Activated CD4-positive, alpha-beta T cell treated with anti-CD3 and anti-CD28 coated beads for 36 hours (primary cell): Measurements from ENCODE around the gene RPL3. TPM values are rescaled to one million over a fixed set of nuclear protein-coding genes. Genes with fewer than 3 reads are reported as not detected.

Experiments
- ATAC-seq: fragments of 200-7000 bp; cut with Tn5 transposase; one replicate; pipeline ENCODE4 v1.10.0; 2021; ENCODE audit warnings: mild to moderate bottlenecking, moderate library complexity
- CTCF ChIA-PET: fragments of 350-600 bp; sonication (Branson Sonifier 250); formaldehyde crosslinking; loops from one replicate; lab custom pipeline; 2021; ENCODE audit warnings: antibody characterized with exemption; lab: Charles Lee
- POLR2A ChIA-PET: fragments of 350-600 bp; sonication (Branson Sonifier 250); formaldehyde crosslinking; loops from one replicate; lab custom pipeline; 2021; ENCODE audit warnings: antibody characterized with exemption, inconsistent platforms; lab: Charles Lee
- DNase-seq: peaks from one replicate; pipeline ENCODE4 v3.0.0-alpha.2; 2020
- H3K27ac Mint-ChIP-seq: one replicate; pipeline ENCODE4 v1.8.0; 2021; ENCODE audit warnings: mixed read lengths
- H3K27me3 Mint-ChIP-seq: one replicate; pipeline ENCODE4 v1.8.0; 2021; ENCODE audit warnings: mixed read lengths
- H3K36me3 Mint-ChIP-seq: one replicate; pipeline ENCODE4 v1.8.0; 2021; ENCODE audit warnings: low read depth, mixed read lengths
- H3K4me1 Mint-ChIP-seq: one replicate; pipeline ENCODE4 v1.8.0; 2021; ENCODE audit warnings: mixed read lengths
- H3K4me3 Mint-ChIP-seq: one replicate; pipeline ENCODE4 v1.8.0; 2021; ENCODE audit warnings: mild to moderate bottlenecking, moderate library complexity, mixed read lengths
- H3K9me3 Mint-ChIP-seq: one replicate; pipeline ENCODE4 v1.8.0; 2021; ENCODE audit warnings: low read depth, mixed read lengths
- intact Hi-C, 2 experiments: fragments of 100-400 bp; cut with DNase I in 1 of 2; cut with micrococcal nuclease in 1 of 2; formaldehyde crosslinking; loops; one replicate each; pipeline versions ENCODE4 v1.14.2 to v1.15.1; 2022 to 2024; cut with DNase I, micrococcal nuclease
- total RNA-seq, 2 experiments: library from RNA; stranded (reverse); gene quantifications; one replicate each; pipeline ENCODE4 v1.2.3, GENCODE V29; 2021

Gene RPL3
- total RNA-seq, 2 experiments from 2014 or later, result 2,519 to 3,155 TPM

- no peaks in the 10 kb centered on the region for H3K36me3 Mint-ChIP-seq
- H3K27me3 Mint-ChIP-seq, result peaks cover 18% of the 10 kb centered on the region
- ChIA-PET POLR2A (no interaction called here), CTCF (interaction anchor here (1.1 kb wide), 1 partner anchor 15 kb away, joined by 3 read pairs; no protein-coding TSS in a partner anchor)
- peaks cover 3% of the 10 kb centered on the region for H3K4me1 Mint-ChIP-seq
- no peak overlapping the region for H3K27ac Mint-ChIP-seq
- H3K4me3 Mint-ChIP-seq, result no peak overlapping the region
- DNase-seq (no peak), ATAC-seq (no peak)
- intact Hi-C loops, result no loop called here
- H3K9me3 Mint-ChIP-seq, result no peaks in the 10 kb centered on the region
These were observed 21.0 kb downstream of the RPL3 start for GRCh38 chr22:39298241-39298987.

GRCh38 chr22:39297490-39298240 lies 21.8 kb downstream of the RPL3 start:
- H3K27me3 Mint-ChIP-seq, result peaks cover 18% of the 10 kb centered on the region
- H3K4me3 Mint-ChIP-seq, result no peak overlapping the region
- no peak overlapping the region for H3K27ac Mint-ChIP-seq
- H3K4me1 Mint-ChIP-seq, result peaks cover 3% of the 10 kb centered on the region
- intact Hi-C loops, result no loop called here
- ChIA-PET POLR2A (no interaction called here), CTCF (interaction anchor here (0.6 to 1.1 kb wide), 3 partner anchors 9 to 67 kb away, joined by 3 read pairs; no protein-coding TSS in a partner anchor)
- no peaks in the 10 kb centered on the region for H3K36me3 Mint-ChIP-seq
- H3K9me3 Mint-ChIP-seq, result no peaks in the 10 kb centered on the region
- ATAC-seq (no peak), DNase-seq (no peak)

- DNase-seq (no peak), ATAC-seq (no peak)
- H3K36me3 Mint-ChIP-seq, result no peaks in the 10 kb centered on the region
- peaks cover 18% of the 10 kb centered on the region for H3K27me3 Mint-ChIP-seq
- no peak overlapping the region for H3K4me3 Mint-ChIP-seq
- intact Hi-C loops, result no loop called here
- ChIA-PET CTCF (interaction anchor here (0.6 to 1.1 kb wide), 3 partner anchors 10 to 66 kb away, joined by 3 read pairs; no protein-coding TSS in a partner anchor), POLR2A (no interaction called here)
- H3K27ac Mint-ChIP-seq, result no peak overlapping the region
- H3K4me1 Mint-ChIP-seq, result peaks cover 3% of the 10 kb centered on the region
- no peaks in the 10 kb centered on the region for H3K9me3 Mint-ChIP-seq
These were observed 22.4 kb downstream of the RPL3 start for GRCh38 chr22:39296981-39297489.

GRCh38 chr22:39296535-39296934 lies 22.9 kb downstream of the RPL3 start:
- Mint-ChIP-seq H3K4me1 (peaks cover 3% of the 10 kb centered on the region), H3K27me3 (peaks cover 18% of the 10 kb centered on the region), H3K4me3 (no peak overlapping the region), H3K27ac (no peak overlapping the region), H3K9me3 (no peaks in the 10 kb centered on the region), H3K36me3 (no peaks in the 10 kb centered on the region)
- DNase-seq, result no peak
- intact Hi-C loops, result no loop called here
- POLR2A ChIA-PET, result no interaction called here
- no peak for ATAC-seq
- CTCF ChIA-PET, result no interaction called here

GRCh38 chr22:39294571-39295468 lies 24.6 kb downstream of the RPL3 start:
- ATAC-seq (no peak), DNase-seq (no peak)
- H3K4me1 Mint-ChIP-seq, result no peaks in the 10 kb centered on the region
- peaks cover 8% of the 10 kb centered on the region for H3K27me3 Mint-ChIP-seq
- no peaks in the 10 kb centered on the region for H3K36me3 Mint-ChIP-seq
- H3K27ac Mint-ChIP-seq, result no peak overlapping the region
- no peak overlapping the region for H3K4me3 Mint-ChIP-seq
- ChIA-PET CTCF (interaction anchor here (0.7 kb wide), 1 partner anchor 80 kb away, joined by 3 read pairs; no protein-coding TSS in a partner anchor), POLR2A (no interaction called here)
- no peaks in the 10 kb centered on the region for H3K9me3 Mint-ChIP-seq
- intact Hi-C loops, result no loop called here

- H3K36me3 Mint-ChIP-seq, result no peaks in the 10 kb centered on the region
- H3K4me1 Mint-ChIP-seq, result no peaks in the 10 kb centered on the region
- ChIA-PET CTCF (interaction anchor here (0.5 to 0.7 kb wide), 2 partner anchors 79 to 322 kb away, joined by 3 read pairs; no protein-coding TSS in a partner anchor), POLR2A (no interaction called here)
- intact Hi-C loops, result no loop called here
- H3K27me3 Mint-ChIP-seq, result peaks cover 2% of the 10 kb centered on the region
- DNase-seq (no peak), ATAC-seq (no peak)
- H3K9me3 Mint-ChIP-seq, result no peaks in the 10 kb centered on the region
- no peak overlapping the region for H3K27ac Mint-ChIP-seq
- H3K4me3 Mint-ChIP-seq, result no peak overlapping the region
These were observed 25.6 kb downstream of the RPL3 start for GRCh38 chr22:39293766-39294368.

- H3K27ac Mint-ChIP-seq, result no peak overlapping the region
- peaks cover 2% of the 10 kb centered on the region for H3K27me3 Mint-ChIP-seq
- no peaks in the 10 kb centered on the region for H3K36me3 Mint-ChIP-seq
- CTCF ChIA-PET, result no interaction called here
- H3K4me3 Mint-ChIP-seq, result no peak overlapping the region
- DNase-seq (peak; percentile 18), ATAC-seq (peak; percentile 58)
- POLR2A ChIA-PET, result no interaction called here
- no peaks in the 10 kb centered on the region for H3K9me3 Mint-ChIP-seq
- H3K4me1 Mint-ChIP-seq, result peaks cover under 1% of the 10 kb centered on the region
- intact Hi-C loops, result no loop called here
These were observed 26.8 kb downstream of the RPL3 start for GRCh38 chr22:39292561-39293074.

GRCh38 chr22:39292031-39292462 lies 27.4 kb downstream of the RPL3 start:
- CTCF ChIA-PET, result no interaction called here

GRCh38 chr22:39291523-39291922 lies 27.9 kb downstream of the RPL3 start:
- intact Hi-C loops, result no loop called here
- CTCF ChIA-PET, result interaction anchor here (1.0 kb wide), 1 partner anchor 106 kb away, joined by 3 read pairs; no protein-coding TSS in a partner anchor

More at GRCh38 chr22:39292031-39292462, 27.4 kb downstream of the RPL3 start:
- peaks cover 4% of the 10 kb centered on the region for H3K27me3 Mint-ChIP-seq
- H3K9me3 Mint-ChIP-seq, result no peaks in the 10 kb centered on the region
- no peak overlapping the region for H3K4me3 Mint-ChIP-seq
- H3K27ac Mint-ChIP-seq, result no peak overlapping the region
- POLR2A ChIA-PET, result no interaction called here
- intact Hi-C loops, result no loop called here
- no peaks in the 10 kb centered on the region for H3K36me3 Mint-ChIP-seq
- DNase-seq, result no peak
- no peak for ATAC-seq
- peaks cover 3% of the 10 kb centered on the region for H3K4me1 Mint-ChIP-seq

GRCh38 chr22:39290724-39291161 lies 28.7 kb downstream of the RPL3 start:
- Mint-ChIP-seq H3K27me3 (peaks cover 4% of the 10 kb centered on the region), H3K9me3 (no peaks in the 10 kb centered on the region), H3K27ac (no peak overlapping the region), H3K4me1 (peaks cover 3% of the 10 kb centered on the region), H3K36me3 (no peaks in the 10 kb centered on the region), H3K4me3 (no peak overlapping the region)
- intact Hi-C loops, result no loop called here
- no peak for ATAC-seq
- ChIA-PET CTCF (interaction anchor here (1.0 kb wide), 1 partner anchor 105 kb away, joined by 3 read pairs; no protein-coding TSS in a partner anchor), POLR2A (no interaction called here)
- no peak for DNase-seq

More at GRCh38 chr22:39291523-39291922, 27.9 kb downstream of the RPL3 start:
- no peaks in the 10 kb centered on the region for H3K36me3 Mint-ChIP-seq
- no peak for ATAC-seq
- peaks cover 4% of the 10 kb centered on the region for H3K27me3 Mint-ChIP-seq
- H3K27ac Mint-ChIP-seq, result no peak overlapping the region
- POLR2A ChIA-PET, result no interaction called here
- H3K4me3 Mint-ChIP-seq, result no peak overlapping the region
- peaks cover 3% of the 10 kb centered on the region for H3K4me1 Mint-ChIP-seq
- no peaks in the 10 kb centered on the region for H3K9me3 Mint-ChIP-seq
- peak; percentile 22 for DNase-seq
